ENCODE data around the gene CPNE6. TPM values are rescaled to one million over a fixed set of nuclear protein-coding genes. Genes with fewer than 3 reads are reported as not detected.
A peak's percentile ranks its signal among the peaks of the same experiment; 100 is the strongest.

CPNE6 gene
- total and polyA plus RNA-seq, 2 of the 8 experiments (the other 6 are each of a cell fraction or from before 2014, with no cell fraction given), result 0.05 TPM; not detected in 1

DNA sequence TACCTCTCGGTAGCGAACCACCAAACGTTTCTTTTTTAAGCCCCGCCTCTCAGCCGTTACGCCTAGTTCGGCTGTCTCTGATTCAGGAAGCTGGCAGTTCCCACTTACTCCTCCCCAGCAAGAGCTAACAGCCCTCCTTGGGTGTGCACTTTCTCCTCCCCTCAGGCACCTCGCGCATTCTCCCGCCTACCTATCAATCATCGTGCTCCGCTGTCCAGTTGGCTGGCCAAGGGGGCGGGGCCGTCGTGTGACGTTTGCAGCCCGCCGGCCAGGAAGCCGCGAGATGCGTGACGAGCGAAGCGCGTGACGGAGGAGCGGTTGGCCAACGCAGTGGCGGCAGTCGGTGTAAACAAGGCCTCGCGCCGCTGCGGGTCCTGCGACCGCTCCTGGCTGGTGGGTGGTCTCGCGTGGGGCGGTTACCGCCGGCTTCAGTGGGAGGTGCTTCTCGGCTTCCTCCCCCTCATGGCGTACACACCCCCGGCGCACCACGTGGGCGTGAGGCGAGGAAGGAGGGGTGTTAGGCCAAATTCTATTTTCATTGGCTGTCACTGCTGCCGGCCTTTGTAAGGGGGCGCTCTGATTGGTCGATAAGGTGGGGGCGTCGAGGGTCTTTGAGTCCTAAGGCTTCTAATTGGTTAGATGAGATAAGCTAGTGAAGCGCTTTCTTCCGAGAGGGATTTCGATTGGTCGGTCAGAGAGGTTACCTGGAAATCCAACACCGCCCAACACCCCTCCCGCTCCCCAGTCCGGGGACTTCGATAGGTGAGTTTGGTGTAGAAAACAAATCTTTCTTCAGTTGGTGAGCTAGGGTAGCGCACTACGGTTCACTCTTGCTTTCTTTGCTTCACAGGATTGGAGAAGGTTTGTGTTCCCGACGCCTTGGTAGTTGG lies 43.4 kb downstream of the CPNE6 start, which contains the start of the genes DCAF11 and NRL:
Gene DCAF11 (plus strand): TSS at position 246 of the 890 bp plus-strand sequence. CDS start 818 bp downstream, outside the sequence.
Gene NRL (minus strand): TSS at position 418 of the 890 bp plus-strand sequence. CDS start 32,101 bp downstream, outside the sequence.
- Histone ChIP-seq H3K4me2 (ENCODE audit: insufficient read depth in 1 of 2, low read depth in 2 of 2, low read length in 2 of 2) (peak within 1 kb of the TSS; percentile 87 to 91), H3K27me3 (replicated peaks in 1 of 4; ENCODE audit: control insufficient read depth in 3 of 4, extremely low read depth in 1 of 4, insufficient read depth in 3 of 4, low read length in 3 of 4) (no peaks in the 10 kb centered on the region), H2AK5ac (ENCODE audit: low read depth, low read length) (no peak within 1 kb of the TSS; the same call in 1 of the 2 replicates), H3K79me1 (ENCODE audit: low read depth, low read length) (peaks cover 5% of the 10 kb centered on the region; the same call in 1 of the 2 replicates), H3K14ac (ENCODE audit: insufficient read length) (peak within 1 kb of the TSS; percentile 8), H3K56ac (replicated peaks; ENCODE audit: insufficient read length, low read depth, low read length) (peak within 1 kb of the TSS; percentile 70), H2BK15ac (ENCODE audit: low read length) (peak within 1 kb of the TSS; percentile 99; the same call in 1 of the 2 replicates), H3K27ac (ENCODE audit: low read depth, low read length) (peak within 1 kb of the TSS; percentile 97), H2BK12ac (ENCODE audit: low read depth, low read length) (peak within 1 kb of the TSS; percentile 91), H3K36me3 (ENCODE audit: control insufficient read depth in 2 of 4, insufficient read depth in 4 of 4, low read length in 3 of 4) (peaks cover 9 to 24% (median 21%) of the 10 kb centered on the region in 4 experiments), H3K4me1 (replicated peaks in 1 of 4; ENCODE audit: control insufficient read depth in 3 of 4, insufficient read depth in 4 of 4, low read length in 3 of 4) (peaks cover 0 to 4% (median 2%) of the 10 kb centered on the region in 4 experiments; a peak in 5 of 7 replicates), H4K5ac (ENCODE audit: insufficient read length, low read depth, low read length) (peak within 1 kb of the TSS; percentile 88), H3K4me3 (ENCODE audit: extremely low read depth in 1 of 4, insufficient read depth in 2 of 4, low read depth in 3 of 4, low read length in 4 of 4) (peak within 1 kb of the TSS; percentile 68 to 89 (median 76)), H3K4ac (replicated peaks; ENCODE audit: insufficient read length, low read depth, low read length) (peak within 1 kb of the TSS; percentile 65), H3K9ac (replicated peaks in 1 of 4; ENCODE audit: extremely low read depth in 1 of 4, low read depth in 3 of 4, low read length in 3 of 4) (peak within 1 kb of the TSS; percentile 76 to 97 (median 92)), H2BK20ac (ENCODE audit: low read length) (no peak within 1 kb of the TSS; the same call in 1 of the 2 replicates), H3K9me3 (ENCODE audit: insufficient read depth in 2 of 2, low read depth in 1 of 2, low read length in 1 of 2) (no peaks in the 10 kb centered on the region), H4K8ac (ENCODE audit: extremely low read depth, insufficient read depth, low read length) (peak within 1 kb of the TSS; percentile 96), H3K79me2 (ENCODE audit: control insufficient read depth in 1 of 2, insufficient read depth in 2 of 2, low read length in 2 of 2) (peaks cover 0 to 10% of the 10 kb centered on the region in 2 experiments; a peak in 2 of 4 replicates), H3K23ac (ENCODE audit: insufficient read length) (no peak within 1 kb of the TSS), H2BK5ac (ENCODE audit: low read depth, low read length) (peak within 1 kb of the TSS; percentile 100), H3K18ac (ENCODE audit: extremely low read depth, low read length) (peak within 1 kb of the TSS; percentile 99), H4K20me1 (replicated peaks in 1 of 2; ENCODE audit: control insufficient read depth in 1 of 2, insufficient read depth in 2 of 2, low read length in 2 of 2) (peaks cover 0 to 3% of the 10 kb centered on the region in 2 experiments), H2BK120ac (replicated peaks; ENCODE audit: low read depth, low read length) (no peak within 1 kb of the TSS), H3K23me2 (ENCODE audit: low read depth, low read length) (peaks cover 7% of the 10 kb centered on the region), H2AFZ (ENCODE audit: low read length) (peak within 1 kb of the TSS; percentile 89), H4K91ac (replicated peaks; ENCODE audit: insufficient read length, low read length) (peak within 1 kb of the TSS; percentile 97)
- DNase-seq (ENCODE audit: low read depth in 1 of 2, low spot score in 2 of 2), result peak; percentile 96 to 99
- POLR2A ChIA-PET (ENCODE audit: partially characterized antibody), result interaction anchor here (0.6 to 7.1 kb wide), 27 partner anchors 11 to 534 kb away, joined by 3 to 125 read pairs (median 5); partner anchors contain the start of genes CARMIL3, DHRS4L2, EMC9 and FITM1
- 1% methylated on average over 42 of the region's 65 CpGs; no CpG with 5 or more reads in 1 of the 2 experiments for WGBS, 2 experiments (ENCODE audit: extremely low coverage in 1 of 2, insufficient coverage in 1 of 2, insufficient read length in 1 of 2, insufficient replicate concordance in 2 of 2, low coverage in 1 of 2, low lambda C conversion rate in 2 of 2, missing lambda C conversion rate in 1 of 2)
- CTCF ChIA-PET (ENCODE audit: partially characterized antibody), result interaction anchor here (0.7 to 2.7 kb wide), 18 partner anchors 15 to 484 kb away, joined by 3 to 20 read pairs (median 4); partner anchors contain the start of genes EMC9, IRF9, PCK2 and PSME2
- FAIRE-seq, result peak; percentile 75
- no peak for TF ChIP-seq HDAC6 (IDR thresholded peaks at IDR 0.05; ENCODE audit: low read depth, low read length)
- TF ChIP-seq POU5F1 (IDR thresholded peaks at IDR 0.05; ENCODE audit: low read depth, low read length), result no peak
- TF ChIP-seq GABPA (IDR thresholded peaks at IDR 0.05; ENCODE audit: borderline replicate concordance, insufficient read depth, low read length), result no peak
- TF ChIP-seq HDAC2 (IDR thresholded peaks at IDR 0.05; ENCODE audit: borderline replicate concordance in 1 of 2, low read depth in 2 of 2, low read length in 2 of 2), result peak; percentile 48 to 86; a peak in 2 of 4 replicates
- TF ChIP-seq KDM4A (IDR thresholded peaks at IDR 0.05; ENCODE audit: low read depth, low read length, severe bottlenecking), result peak; percentile 90
- 0 out of 2 replicates have a peak, but pooled peaks have one; percentile 20 for TF ChIP-seq YY1 (IDR thresholded peaks at IDR 0.05; ENCODE audit: low read depth, low read length)
- TF ChIP-seq, protein P1, sequence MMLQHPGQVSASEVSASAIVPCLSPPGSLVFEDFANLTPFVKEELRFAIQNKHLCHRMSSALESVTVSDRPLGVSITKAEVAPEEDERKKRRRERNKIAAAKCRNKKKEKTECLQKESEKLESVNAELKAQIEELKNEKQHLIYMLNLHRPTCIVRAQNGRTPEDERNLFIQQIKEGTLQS (IDR thresholded peaks at IDR 0.05; ENCODE audit: insufficient read depth, low read depth, low read length), result no peak
- TF ChIP-seq NRF1 (IDR thresholded peaks at IDR 0.05; ENCODE audit: low read depth, low read length), result 0 out of 2 replicates have a peak, but pooled peaks have one; percentile 24
- peak; percentile 84 for TF ChIP-seq SP4 (IDR thresholded peaks at IDR 0.05; ENCODE audit: low read length)

Measured in H1 (cell line).